ENCODE results near the gene NPS. TPM values are rescaled to one million over a fixed set of nuclear protein-coding genes. Genes with fewer than 3 reads are reported as not detected.

Gene NPS
- total RNA-seq, 1 experiment from 2014 or later = not detected

GRCh38 chr10:127592586-127592985, 43.5 kb downstream of the NPS start:
- intact Hi-C loops (cut with micrococcal nuclease; ENCODE audit: unreplicated experiment) = no loop called here
- Histone ChIP-seq H3K4me3 (ENCODE audit: low read depth, low read length) (no peak overlapping the region), H3K36me3 (ENCODE audit: control insufficient read depth, insufficient read depth, low read length) (no peaks in the 10 kb centered on the region), H3K27me3 (replicated peaks; ENCODE audit: control insufficient read depth, insufficient read depth, low read length) (no peaks in the 10 kb centered on the region), H3K4me1 (no peaks in the 10 kb centered on the region), H3K9me3 (no peaks in the 10 kb centered on the region)
- TF ChIP-seq, protein P1, sequence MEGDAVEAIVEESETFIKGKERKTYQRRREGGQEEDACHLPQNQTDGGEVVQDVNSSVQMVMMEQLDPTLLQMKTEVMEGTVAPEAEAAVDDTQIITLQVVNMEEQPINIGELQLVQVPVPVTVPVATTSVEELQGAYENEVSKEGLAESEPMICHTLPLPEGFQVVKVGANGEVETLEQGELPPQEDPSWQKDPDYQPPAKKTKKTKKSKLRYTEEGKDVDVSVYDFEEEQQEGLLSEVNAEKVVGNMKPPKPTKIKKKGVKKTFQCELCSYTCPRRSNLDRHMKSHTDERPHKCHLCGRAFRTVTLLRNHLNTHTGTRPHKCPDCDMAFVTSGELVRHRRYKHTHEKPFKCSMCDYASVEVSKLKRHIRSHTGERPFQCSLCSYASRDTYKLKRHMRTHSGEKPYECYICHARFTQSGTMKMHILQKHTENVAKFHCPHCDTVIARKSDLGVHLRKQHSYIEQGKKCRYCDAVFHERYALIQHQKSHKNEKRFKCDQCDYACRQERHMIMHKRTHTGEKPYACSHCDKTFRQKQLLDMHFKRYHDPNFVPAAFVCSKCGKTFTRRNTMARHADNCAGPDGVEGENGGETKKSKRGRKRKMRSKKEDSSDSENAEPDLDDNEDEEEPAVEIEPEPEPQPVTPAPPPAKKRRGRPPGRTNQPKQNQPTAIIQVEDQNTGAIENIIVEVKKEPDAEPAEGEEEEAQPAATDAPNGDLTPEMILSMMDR (IDR thresholded peaks at IDR 0.05; ENCODE audit: insufficient read depth in 1 of 2, low read depth in 1 of 2, low read length in 1 of 2, severe bottlenecking in 1 of 2, unreplicated experiment in 1 of 2) = no peak
- Mint-ChIP-seq H3K27me3 (ENCODE audit: insufficient read depth, unreplicated experiment) (peaks cover 6% of the 10 kb centered on the region), H3K36me3 (ENCODE audit: insufficient read depth, unreplicated experiment) (no peaks in the 10 kb centered on the region), H3K27ac (ENCODE audit: unreplicated experiment) (no peak overlapping the region), H3K4me3 (ENCODE audit: unreplicated experiment) (no peak overlapping the region), H3K4me1 (ENCODE audit: low read depth, unreplicated experiment) (no peaks in the 10 kb centered on the region), H3K9me3 (ENCODE audit: unreplicated experiment) (no peaks in the 10 kb centered on the region)
- no peak for DNase-seq
- BruUV-seq (replicated peaks) = no TSS peak
- ChIA-PET POLR2A (no interaction called here), CTCF (no interaction called here)

DNA sequence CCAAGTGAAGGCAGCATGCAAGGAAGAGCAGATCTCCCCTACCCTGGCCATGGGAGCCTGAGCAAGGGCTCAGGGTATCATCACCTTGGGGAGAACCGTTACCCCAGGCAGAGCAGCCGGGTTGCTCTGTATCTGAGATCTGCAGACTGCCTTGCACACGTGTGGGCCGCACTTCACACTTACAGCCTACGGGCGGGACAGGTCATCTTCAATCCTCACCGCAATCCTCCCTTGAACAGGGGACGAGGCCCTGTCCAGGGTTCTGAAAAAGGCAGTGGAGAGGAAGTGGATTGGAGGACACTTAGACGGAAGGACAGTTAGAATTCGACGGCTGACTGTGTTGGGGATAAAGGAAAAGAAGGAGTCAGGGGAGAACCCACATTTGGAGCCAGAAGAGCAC, 51.4 kb downstream of the NPS start:
- Mint-ChIP-seq H3K9me3 (ENCODE audit: unreplicated experiment) (no peaks in the 10 kb centered on the region), H3K4me1 (ENCODE audit: low read depth, unreplicated experiment) (no peaks in the 10 kb centered on the region), H3K36me3 (ENCODE audit: insufficient read depth, unreplicated experiment) (no peaks in the 10 kb centered on the region), H3K27ac (ENCODE audit: unreplicated experiment) (no peak overlapping the region), H3K4me3 (ENCODE audit: unreplicated experiment) (no peak overlapping the region), H3K27me3 (ENCODE audit: insufficient read depth, unreplicated experiment) (peaks cover 3% of the 10 kb centered on the region)
- H3K36me3 ChIP-seq (ENCODE audit: control insufficient read depth, insufficient read depth, low read length) = no peaks in the 10 kb centered on the region
- no peaks in the 10 kb centered on the region for H3K4me1 ChIP-seq
- DNase-seq = peak in 1 of 2 experiments; percentile 46
- ChIA-PET POLR2A (no interaction called here), CTCF (no interaction called here)
- H3K27me3 ChIP-seq (replicated peaks; ENCODE audit: control insufficient read depth, insufficient read depth, low read length) = no peaks in the 10 kb centered on the region
- TF ChIP-seq, protein P1 (IDR thresholded peaks at IDR 0.05; ENCODE audit: insufficient read depth in 1 of 2, low read depth in 1 of 2, low read length in 1 of 2, severe bottlenecking in 1 of 2, unreplicated experiment in 1 of 2) = no peak
- no peak overlapping the region for H3K4me3 ChIP-seq (ENCODE audit: low read depth, low read length)
- BruUV-seq (replicated peaks) = no TSS peak
- intact Hi-C loops (cut with micrococcal nuclease; ENCODE audit: unreplicated experiment) = no loop called here
- no peaks in the 10 kb centered on the region for H3K9me3 ChIP-seq

Other genes with a start within 250 kb of the NPS start
- not detected in 2 replicates for gene FOXI2, start 187.9 kb downstream of the NPS start, total RNA-seq (2022)

Data from Caco-2 (cell line).